H1 (cell line): ENCODE data around the gene ADCY3. TPM values are rescaled to one million over a fixed set of nuclear protein-coding genes. Genes with fewer than 3 reads are reported as not detected.

Experiments used
- CTCF ChIA-PET: fragments of 300-600 bp; sonication (Branson Sonifier 250); formaldehyde crosslinking; loops from one replicate; lab custom pipeline; 2021; ENCODE audit not compliant: partially characterized antibody; lab: Charles Lee
- POLR2A ChIA-PET: fragments of 300-600 bp; sonication (Branson Sonifier 250); formaldehyde crosslinking; loops from one replicate; lab custom pipeline; 2021; ENCODE audit warnings: inconsistent platforms; ENCODE audit not compliant: partially characterized antibody; lab: Charles Lee
- DNase-seq, 2 experiments: peaks; one replicate each; pipeline versions ENCODE4 v3.0.0 to v3.0.0-alpha.2; 2010 to 2022; ENCODE audit warnings: low spot score in 2 of 2, low read depth in 1 of 2, mixed read lengths in 1 of 2
- FAIRE-seq: peaks from 2 replicates; lab custom pipeline; 2011; peaks lifted over from hg19 to GRCh38; lab: Jason Lieb, UNC
- H2AFZ ChIP-seq: 2 replicates; pipeline ENCODE4 v1.8.1; 2012; ENCODE audit warnings: low read length, inconsistent platforms
- H2AK5ac ChIP-seq: 2 replicates; pipeline ENCODE4 v1.6.1; 2013; ENCODE audit warnings: low read depth, low read length
- H2BK120ac ChIP-seq: replicated peaks from 2 replicates; pipeline ENCODE3; 2013; ENCODE audit warnings: low read depth, low read length, inconsistent platforms
- H2BK12ac ChIP-seq: 2 replicates; pipeline ENCODE4 v1.6.1; 2013; ENCODE audit warnings: low read depth, low read length
- H2BK15ac ChIP-seq: 2 replicates; pipeline ENCODE4 v1.6.1; 2013; ENCODE audit warnings: low read length
- H2BK20ac ChIP-seq: 2 replicates; pipeline ENCODE4 v1.6.1; 2013; ENCODE audit warnings: low read length
- H2BK5ac ChIP-seq: 2 replicates; pipeline ENCODE4 v1.6.1; 2013; ENCODE audit warnings: low read depth, low read length
- H3K14ac ChIP-seq: 2 replicates; pipeline ENCODE4 v1.6.1; 2013; ENCODE audit warnings: inconsistent platforms; ENCODE audit not compliant: insufficient read length
- H3K18ac ChIP-seq: 2 replicates; pipeline ENCODE4 v1.6.1; 2013; ENCODE audit warnings: low read length; ENCODE audit errors: extremely low read depth
- H3K23ac ChIP-seq: 2 replicates; pipeline ENCODE4 v1.6.1; 2013; ENCODE audit warnings: inconsistent platforms; ENCODE audit not compliant: insufficient read length
- H3K23me2 ChIP-seq: 2 replicates; pipeline ENCODE4 v1.6.1; 2013; ENCODE audit warnings: low read depth, low read length
- H3K27ac ChIP-seq: 2 replicates; pipeline ENCODE4 v1.6.1; 2011; ENCODE audit warnings: low read depth, low read length, inconsistent platforms
- H3K27me3 ChIP-seq, 4 experiments: replicated peaks in 1 of 4; 1 replicate in 1 of 4; 2 replicates in 3 of 4; pipeline versions ENCODE4 v1.6.1 to v1.8.1; 2011 to 2013; ENCODE audit warnings: low read length in 3 of 4, mild to moderate bottlenecking in 3 of 4, inconsistent platforms in 2 of 4, mixed read lengths in 2 of 4, moderate library complexity in 1 of 4; ENCODE audit not compliant: control insufficient read depth in 3 of 4, insufficient read depth in 3 of 4; ENCODE audit errors: extremely low read depth in 1 of 4
- H3K36me3 ChIP-seq, 4 experiments: 2 replicates each; pipeline versions ENCODE4 v1.6.1 to v1.8.1; 2011 to 2013; ENCODE audit warnings: mild to moderate bottlenecking in 4 of 4, low read length in 3 of 4, moderate library complexity in 2 of 4, control low read depth in 1 of 4, inconsistent platforms in 1 of 4; ENCODE audit not compliant: insufficient read depth in 4 of 4, control insufficient read depth in 2 of 4
- H3K4ac ChIP-seq: replicated peaks from 2 replicates; pipeline ENCODE3; 2013; ENCODE audit warnings: low read length, low read depth, mixed read lengths, inconsistent platforms; ENCODE audit not compliant: insufficient read length
- H3K4me1 ChIP-seq, 4 experiments: replicated peaks in 1 of 4; 1 replicate in 1 of 4; 2 replicates in 3 of 4; pipeline versions ENCODE4 v1.6.1 to v1.8.1; 2011 to 2013; ENCODE audit warnings: low read length in 3 of 4, inconsistent platforms in 2 of 4, mixed read lengths in 1 of 4; ENCODE audit not compliant: insufficient read depth in 4 of 4, control insufficient read depth in 3 of 4
- H3K4me2 ChIP-seq, 2 experiments: 2 replicates each; pipeline versions ENCODE4 v1.6.1 to v1.8.1; 2011 to 2013; ENCODE audit warnings: low read depth in 2 of 2, low read length in 2 of 2, control low read depth in 1 of 2, inconsistent platforms in 1 of 2, mild to moderate bottlenecking in 1 of 2; ENCODE audit not compliant: insufficient read depth in 1 of 2
- H3K4me3 ChIP-seq, 4 experiments: fragments of 200-600, 300-600 bp in 1 of 4; sonication (generic), shearing (Covaris generic), sonication (Bioruptor Twin) in 1 of 4; 2 replicates each; pipeline versions ENCODE4 v1.5.1 to v1.8.1; 2011 to 2016; ENCODE audit warnings: low read length in 4 of 4, low read depth in 3 of 4, control low read depth in 2 of 4, inconsistent platforms in 2 of 4, mild to moderate bottlenecking in 2 of 4, mixed read lengths in 1 of 4, moderate library complexity in 1 of 4; ENCODE audit not compliant: insufficient read depth in 2 of 4; ENCODE audit errors: extremely low read depth in 1 of 4
- H3K56ac ChIP-seq: replicated peaks from 2 replicates; pipeline ENCODE3; 2013; ENCODE audit warnings: low read depth, mild to moderate bottlenecking, mixed read lengths, low read length, inconsistent platforms; ENCODE audit not compliant: insufficient read length
- H3K79me1 ChIP-seq: 2 replicates; pipeline ENCODE4 v1.6.1; 2013; ENCODE audit warnings: low read depth, low read length, control low read depth
- H3K79me2 ChIP-seq, 2 experiments: 2 replicates each; pipeline versions ENCODE4 v1.6.1 to v1.8.1; 2012 to 2013; ENCODE audit warnings: low read length in 2 of 2, mild to moderate bottlenecking in 2 of 2, inconsistent platforms in 1 of 2; ENCODE audit not compliant: insufficient read depth in 2 of 2, control insufficient read depth in 1 of 2
- H3K9ac ChIP-seq, 4 experiments: replicated peaks in 1 of 4; 1 replicate in 1 of 4; 2 replicates in 3 of 4; pipeline versions ENCODE4 v1.6.1 to v1.8.1; 2011 to 2013; ENCODE audit warnings: low read depth in 3 of 4, low read length in 3 of 4, control low read depth in 2 of 4, mild to moderate bottlenecking in 2 of 4, moderate library complexity in 2 of 4, inconsistent platforms in 1 of 4; ENCODE audit errors: extremely low read depth in 1 of 4
- H3K9me3 ChIP-seq, 2 experiments: 2 replicates each; pipeline versions ENCODE4 v1.6.1 to v1.8.1; 2012 to 2013; ENCODE audit warnings: mild to moderate bottlenecking in 2 of 2, moderate library complexity in 2 of 2, control low read depth in 1 of 2, inconsistent platforms in 1 of 2, low read depth in 1 of 2, low read length in 1 of 2, mixed read lengths in 1 of 2; ENCODE audit not compliant: insufficient read depth in 2 of 2
- H4K20me1 ChIP-seq, 2 experiments: replicated peaks in 1 of 2; 2 replicates each; pipeline versions ENCODE3 to v1.8.1; 2011 to 2013; ENCODE audit warnings: inconsistent platforms in 2 of 2, low read length in 2 of 2, mild to moderate bottlenecking in 1 of 2; ENCODE audit not compliant: insufficient read depth in 2 of 2, control insufficient read depth in 1 of 2
- H4K5ac ChIP-seq: 2 replicates; pipeline ENCODE4 v1.6.1; 2013; ENCODE audit warnings: low read length, low read depth, mixed read lengths, inconsistent platforms; ENCODE audit not compliant: insufficient read length
- H4K8ac ChIP-seq: 2 replicates; pipeline ENCODE4 v1.8.0; 2013; ENCODE audit warnings: mild to moderate bottlenecking, moderate library complexity, low read length, inconsistent platforms; ENCODE audit not compliant: insufficient read depth; ENCODE audit errors: extremely low read depth
- H4K91ac ChIP-seq: replicated peaks from 2 replicates; pipeline ENCODE3; 2013; ENCODE audit warnings: low read length, mixed read lengths, inconsistent platforms; ENCODE audit not compliant: insufficient read length
- ATF3 ChIP-seq: IDR thresholded peaks from 2 replicates; pipeline ENCODE4 v1.6.1; 2011; ENCODE audit warnings: low read depth, mild to moderate bottlenecking, low read length; ENCODE audit not compliant: insufficient read depth
- CEBPB ChIP-seq: IDR thresholded peaks from 2 replicates; pipeline ENCODE4 v1.6.1; 2012; ENCODE audit warnings: low read depth, low read length
- GABPA ChIP-seq: IDR thresholded peaks from 2 replicates; pipeline ENCODE4 v1.6.1; 2011; ENCODE audit warnings: mild to moderate bottlenecking, low read length, moderate library complexity, borderline replicate concordance; ENCODE audit not compliant: insufficient read depth
- GTF2F1 ChIP-seq: IDR thresholded peaks from 2 replicates; pipeline ENCODE4 v1.6.1; 2012; ENCODE audit warnings: low read depth, low read length, improper control_type of control experiment, borderline replicate concordance
- HDAC6 ChIP-seq: IDR thresholded peaks from one replicate; pipeline ENCODE4 v1.7.1; 2012; ENCODE audit warnings: low read depth, mild to moderate bottlenecking, inconsistent platforms, low read length, moderate library complexity
- PHF8 ChIP-seq: fragments of 200-600 bp; sonication (generic); conservative IDR thresholded peaks from 2 replicates; pipeline ENCODE4 v1.7.1; 2012; ENCODE audit warnings: low read depth, mild to moderate bottlenecking, inconsistent platforms, low read length, moderate library complexity
- POLR2AphosphoS5 ChIP-seq: IDR thresholded peaks from 2 replicates; pipeline ENCODE4 v1.6.1; 2011; ENCODE audit warnings: low read depth, low read length
- RFX5 ChIP-seq: IDR thresholded peaks from 2 replicates; pipeline ENCODE4 v1.6.1; 2011; ENCODE audit warnings: low read depth, low read length, improper control_type of control experiment, borderline replicate concordance
- SIRT6 ChIP-seq: IDR thresholded peaks from one replicate; pipeline ENCODE4 v1.7.1; 2012; ENCODE audit warnings: low read length, inconsistent platforms
- SRF ChIP-seq: IDR thresholded peaks from 2 replicates; pipeline ENCODE4 v1.6.1; 2011; ENCODE audit warnings: mild to moderate bottlenecking, low read depth, low read length, moderate library complexity
- TAF1 ChIP-seq: IDR thresholded peaks from 2 replicates; pipeline ENCODE4 v1.6.1; 2011; ENCODE audit warnings: mild to moderate bottlenecking, low read depth, low read length
- USF2 ChIP-seq: IDR thresholded peaks from 2 replicates; pipeline ENCODE4 v1.6.1; 2011; ENCODE audit warnings: low read length, improper control_type of control experiment
- ZNF274 ChIP-seq: IDR thresholded peaks from 2 replicates; pipeline ENCODE4 v1.7.0; 2012; ENCODE audit warnings: low read length, borderline replicate concordance; ENCODE audit errors: extremely low read depth
- polyA plus RNA-seq, 7 experiments: library from polyadenylated mRNA; depleted of rRNA in 3 of 7; stranded (reverse) in 5 of 7; unstranded in 2 of 7; fragments of >200 nt in 5 of 7; fragments of 200-250 nt in 2 of 7; gene quantifications; 1 replicate in 5 of 7; 2 replicates in 1 of 7; 4 replicates in 1 of 7; pipeline versions ENCODE4 v1.2.1 to v1.2.3, GENCODE V29; 2011 to 2013; ENCODE audit warnings: missing spikeins in 2 of 7, mixed read lengths in 2 of 7
- total RNA-seq: library from RNA; stranded (reverse); fragmentation: NEBNext Ultra II Directional; extraction: Animal tissue kit (Norgen Biotek cat#: 25700); gene quantifications from 2 replicates; pipeline ENCODE4 v1.2.1, GENCODE V29; 2021

Gene ADCY3
- total and polyA plus RNA-seq, 2 of the 8 experiments (the other 6 are each of a cell fraction or from before 2014, with no cell fraction given): 45.1 to 52.9 TPM

DNA sequence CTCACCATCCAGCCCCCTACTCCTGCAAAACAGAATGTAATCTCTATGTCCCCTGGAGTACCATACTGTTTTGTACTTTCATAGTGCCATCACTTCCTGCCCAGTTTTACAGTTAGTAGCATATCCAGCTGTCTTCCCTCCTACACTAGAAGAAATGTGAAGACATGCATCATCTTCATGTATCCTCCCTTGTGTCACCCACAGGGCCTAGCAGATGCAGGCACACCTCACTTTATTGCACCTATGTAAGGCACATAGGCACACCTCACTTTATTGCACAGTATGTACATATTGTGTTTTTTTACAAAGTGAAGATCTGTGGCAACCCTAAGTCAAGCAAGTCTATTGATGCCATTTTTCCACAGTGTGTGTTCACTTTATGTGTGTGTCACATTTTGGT lies 39.7 kb upstream of the ADCY3 start:
- CTCF ChIA-PET: interaction anchor here (0.9 to 1.3 kb wide), 3 partner anchors 16 to 108 kb away, joined by 3 to 4 read pairs (median 3); no protein-coding TSS in a partner anchor
- FAIRE-seq: no peak
- TF ChIP-seq SRF: no peak
- no peak for TF ChIP-seq GABPA
- no peak for TF ChIP-seq CEBPB
- TF ChIP-seq USF2: no peak
- TF ChIP-seq GTF2F1: no peak
- no peak for TF ChIP-seq RFX5
- TF ChIP-seq PHF8: no peak
- no peak for TF ChIP-seq POLR2AphosphoS5
- TF ChIP-seq TAF1: no peak
- no peak for TF ChIP-seq ZNF274
- no peak for TF ChIP-seq HDAC6
- no peak for TF ChIP-seq ATF3
- TF ChIP-seq SIRT6: no peak

More for the DNA sequence above, 39.7 kb upstream of the ADCY3 start:
- no peaks in the 10 kb centered on the region for H3K9me3 ChIP-seq
- peaks cover 0 to 2% of the 10 kb centered on the region in 2 experiments for H4K20me1 ChIP-seq
- no peak overlapping the region for H3K4me2 ChIP-seq
- H2AFZ ChIP-seq: no peak overlapping the region
- no peak overlapping the region for H3K27ac ChIP-seq
- H2AK5ac ChIP-seq: no peak overlapping the region
- no peaks in the 10 kb centered on the region for H3K79me2 ChIP-seq
- H3K79me1 ChIP-seq: no peaks in the 10 kb centered on the region
- no peak overlapping the region for H2BK20ac ChIP-seq
- no peak overlapping the region for H3K14ac ChIP-seq
- no peak overlapping the region for H4K8ac ChIP-seq
- no peak overlapping the region for H2BK5ac ChIP-seq
- DNase-seq: no peak
- H2BK120ac ChIP-seq: no peak overlapping the region
- H3K4me3 ChIP-seq: no peak overlapping the region
- H3K56ac ChIP-seq: no peak overlapping the region
- no peak overlapping the region for H3K18ac ChIP-seq
- no peak overlapping the region for H3K9ac ChIP-seq
- no peaks in the 10 kb centered on the region for H3K27me3 ChIP-seq
- H4K5ac ChIP-seq: no peak overlapping the region
- no peaks in the 10 kb centered on the region; the same call in 1 of the 2 replicates for H3K23me2 ChIP-seq
- POLR2A ChIA-PET: interaction anchor here (1.4 kb wide), 1 partner anchor 11 kb away, joined by 3 read pairs; no protein-coding TSS in a partner anchor
- H3K4me1 ChIP-seq: peaks cover 0 to 2% (median 0%) of the 10 kb centered on the region in 4 experiments; a peak in 1 of 7 replicates
- H3K36me3 ChIP-seq: peaks cover 0 to 35% (median 11%) of the 10 kb centered on the region in 4 experiments; a peak in 5 of 8 replicates
- no peak overlapping the region for H2BK12ac ChIP-seq
- no peak overlapping the region for H3K23ac ChIP-seq
- no peak overlapping the region for H4K91ac ChIP-seq
- H2BK15ac ChIP-seq: no peak overlapping the region
- H3K4ac ChIP-seq: no peak overlapping the region
